Thymus (tissue), 14 donors: Measurements from ENCODE around the gene CISH. TPM values are rescaled to one million over a fixed set of nuclear protein-coding genes. Genes with fewer than 3 reads are reported as not detected.

ENCODE experiments used
- DNase-seq, 9 donors: peaks; one replicate each; pipeline ENCODE4 v3.0.0-alpha.2; 2013; ENCODE audit warnings: low spot score in 9 of 9, low read depth in 6 of 9, missing footprints in 1 of 9
- H3K27ac ChIP-seq, 2 donors: one replicate each; pipeline ENCODE4 v1.5.1; 2013; ENCODE audit warnings: control low read depth in 1 of 2, low read depth in 1 of 2, low read length in 1 of 2, mild to moderate bottlenecking in 1 of 2, moderate library complexity in 1 of 2
- H3K27me3 ChIP-seq, 2 donors: one replicate each; pipeline ENCODE4 v1.5.1; 2013; ENCODE audit warnings: low read length in 1 of 2; ENCODE audit not compliant: control insufficient read depth in 2 of 2, insufficient read depth in 1 of 2
- H3K36me3 ChIP-seq, 2 donors: one replicate each; pipeline ENCODE4 v1.5.1; 2013; ENCODE audit warnings: low read length in 1 of 2, mild to moderate bottlenecking in 1 of 2, moderate library complexity in 1 of 2; ENCODE audit not compliant: control insufficient read depth in 2 of 2, insufficient read depth in 2 of 2
- H3K4me1 ChIP-seq, 2 donors: one replicate each; pipeline ENCODE4 v1.5.1; 2013; ENCODE audit warnings: low read length in 2 of 2; ENCODE audit not compliant: control insufficient read depth in 2 of 2, insufficient read depth in 2 of 2
- H3K4me3 ChIP-seq, 2 donors: one replicate each; pipeline ENCODE4 v1.5.1; 2013; ENCODE audit warnings: low read length in 2 of 2, control low read depth in 1 of 2, mild to moderate bottlenecking in 1 of 2
- H3K9me3 ChIP-seq, 2 donors: one replicate each; pipeline ENCODE4 v1.5.1; 2013; ENCODE audit warnings: low read length in 1 of 2, mild to moderate bottlenecking in 1 of 2; ENCODE audit not compliant: control insufficient read depth in 2 of 2, insufficient read depth in 1 of 2
- WGBS: extraction: QIAGEN DNeasy Blood & Tissue Kit; methylation state at CpG from one replicate; pipeline ENCODE4 v1.1.7; 2013; 5-methylcytosine and 5-hydroxymethylcytosine counted together
- long read RNA-seq, 10 donors: transcript quantifications; one replicate each; lab custom pipeline, GENCODE V29; 2026
- polyA plus RNA-seq: library from polyadenylated mRNA; stranded (reverse); fragments of 200-250 nt; gene quantifications from one replicate; pipeline ENCODE4 v1.2.3, GENCODE V29; 2013
- total RNA-seq: library from RNA; stranded (reverse); fragments of 120-200 nt; gene quantifications from one replicate; pipeline ENCODE4 v1.2.4, GENCODE V29; 2013
- donor health status: healthy.

The CISH gene
- total RNA-seq (10.2 TPM), polyA plus RNA-seq (7.0 TPM)
- long read RNA-seq, donor 1, full-length matches to known transcripts, result 2 of 2 reads
- long read RNA-seq, donor 1, partial matches to known transcripts, result 0 of 2 reads
- long read RNA-seq, donor 1, other reads (novel, unspliced or antisense), result 0 of 2 reads
- long read RNA-seq, donor 2, full-length matches to known transcripts, result 25 of 330 reads
- long read RNA-seq, donor 2, partial matches to known transcripts, result 241 of 330 reads
- long read RNA-seq, donor 2, other reads (novel, unspliced or antisense), result 64 of 330 reads
- long read RNA-seq, donor 3, full-length matches to known transcripts, result 18 of 18 reads
- long read RNA-seq, donor 3, partial matches to known transcripts, result 0 of 18 reads
- long read RNA-seq, donor 3, other reads (novel, unspliced or antisense), result 0 of 18 reads
- long read RNA-seq, donor 4, full-length matches to known transcripts, result 19 of 19 reads
- long read RNA-seq, donor 4, partial matches to known transcripts, result 0 of 19 reads
- long read RNA-seq, donor 4, other reads (novel, unspliced or antisense), result 0 of 19 reads
- long read RNA-seq, donor 5, full-length matches to known transcripts, result 29 of 29 reads
- long read RNA-seq, donor 5, partial matches to known transcripts, result 0 of 29 reads
- long read RNA-seq, donor 5, other reads (novel, unspliced or antisense), result 0 of 29 reads
- long read RNA-seq, donor 6, transcript CISH-201 (3 exons, 2,043 nt), result major isoform, 7 of 19 reads
- long read RNA-seq, donor 6, partial matches to known transcripts, result 12 of 19 reads
- long read RNA-seq, donor 6, other reads (novel, unspliced or antisense), result 0 of 19 reads
- long read RNA-seq, donor 7, full-length matches to known transcripts, result 5 of 5 reads
- long read RNA-seq, donor 7, partial matches to known transcripts, result 0 of 5 reads
- long read RNA-seq, donor 7, other reads (novel, unspliced or antisense), result 0 of 5 reads
- long read RNA-seq, donor 8, full-length matches to known transcripts, result 9 of 9 reads
- long read RNA-seq, donor 8, partial matches to known transcripts, result 0 of 9 reads
- long read RNA-seq, donor 8, other reads (novel, unspliced or antisense), result 0 of 9 reads
- long read RNA-seq, donor 9, full-length matches to known transcripts, result 11 of 11 reads
- long read RNA-seq, donor 9, partial matches to known transcripts, result 0 of 11 reads
- long read RNA-seq, donor 9, other reads (novel, unspliced or antisense), result 0 of 11 reads
- long read RNA-seq, donor 10, full-length matches to known transcripts, result 14 of 14 reads
- long read RNA-seq, donor 10, partial matches to known transcripts, result 0 of 14 reads
- long read RNA-seq, donor 10, other reads (novel, unspliced or antisense), result 0 of 14 reads

GRCh38 chr3:50611464-50612233 is at the start of gene CISH:
TSS of gene CISH (minus strand) at chr3:50611774. CDS start at chr3:50611650, 124 bp downstream.
- Histone ChIP-seq H3K27me3 (peaks cover 0 to 26% of the 10 kb centered on the region in 2 donors), H3K27ac (peak within 1 kb of the TSS; percentile 67 to 75), H3K9me3 (no peaks in the 10 kb centered on the region), H3K36me3 (peaks cover 0 to 28% of the 10 kb centered on the region in 2 donors), H3K4me3 (peak within 1 kb of the TSS; percentile 63 to 77), H3K4me1 (peaks cover 15 to 76% of the 10 kb centered on the region in 2 donors)
- under 1% methylated on average over 75 of the region's 75 CpGs for WGBS
- peak in 8 of 9 donors; percentile 64 to 95 (median 84) for DNase-seq

GRCh38 chr3:50660386-50660785 is 48.8 kb upstream of the CISH start:
- peaks cover 0 to under 1% of the 10 kb centered on the region in 2 donors for H3K4me1 ChIP-seq
- no peaks in the 10 kb centered on the region for H3K27me3 ChIP-seq
- no peak for DNase-seq
- H3K9me3 ChIP-seq, result no peaks in the 10 kb centered on the region
- H3K4me3 ChIP-seq, result no peak overlapping the region
- H3K36me3 ChIP-seq, result no peaks in the 10 kb centered on the region
- 98% methylated on average over 10 of the region's 10 CpGs for WGBS
- no peak overlapping the region for H3K27ac ChIP-seq

GRCh38 chr3:50658831-50659230 is 47.3 kb upstream of the CISH start:
- Histone ChIP-seq H3K27me3 (no peaks in the 10 kb centered on the region), H3K36me3 (no peaks in the 10 kb centered on the region), H3K4me1 (peaks cover 0 to 5% of the 10 kb centered on the region in 2 donors), H3K27ac (no peak overlapping the region), H3K4me3 (no peak overlapping the region), H3K9me3 (no peaks in the 10 kb centered on the region)
- no peak for DNase-seq
- whole genome bisulfite sequencing, result 82% methylated on average over 3 of the region's 3 CpGs

GRCh38 chr3:50658416-50658815 is 46.8 kb upstream of the CISH start:
- H3K4me3 ChIP-seq, result no peak overlapping the region
- no peaks in the 10 kb centered on the region for H3K27me3 ChIP-seq
- H3K9me3 ChIP-seq, result no peaks in the 10 kb centered on the region
- no peak overlapping the region for H3K27ac ChIP-seq
- H3K36me3 ChIP-seq, result no peaks in the 10 kb centered on the region
- peaks cover 0 to 5% of the 10 kb centered on the region in 2 donors for H3K4me1 ChIP-seq
- 95% methylated on average over 6 of the region's 6 CpGs for WGBS
- DNase-seq, result no peak

- H3K27ac ChIP-seq, result no peak overlapping the region
- no peak for DNase-seq
- no peaks in the 10 kb centered on the region for H3K9me3 ChIP-seq
- no peaks in the 10 kb centered on the region for H3K27me3 ChIP-seq
- peaks cover 0 to 5% of the 10 kb centered on the region in 2 donors for H3K4me1 ChIP-seq
- 96% methylated on average over 3 of the region's 3 CpGs for WGBS
- no peaks in the 10 kb centered on the region for H3K36me3 ChIP-seq
- no peak overlapping the region for H3K4me3 ChIP-seq
Observed at GRCh38 chr3:50657816-50658215, 46.2 kb upstream of the CISH start.

- H3K27me3 ChIP-seq, result no peaks in the 10 kb centered on the region
- WGBS, result 85% methylated on average over 5 of the region's 5 CpGs
- H3K4me3 ChIP-seq, result no peak overlapping the region
- H3K36me3 ChIP-seq, result no peaks in the 10 kb centered on the region
- peaks cover 0 to 5% of the 10 kb centered on the region in 2 donors for H3K4me1 ChIP-seq
- no peak overlapping the region for H3K27ac ChIP-seq
- no peaks in the 10 kb centered on the region for H3K9me3 ChIP-seq
- no peak for DNase-seq
Observed at GRCh38 chr3:50657407-50657806, 45.8 kb upstream of the CISH start.

- Histone ChIP-seq H3K4me3 (no peak overlapping the region), H3K36me3 (no peaks in the 10 kb centered on the region), H3K9me3 (no peaks in the 10 kb centered on the region), H3K4me1 (peaks cover 0 to 5% of the 10 kb centered on the region in 2 donors), H3K27ac (no peak overlapping the region), H3K27me3 (no peaks in the 10 kb centered on the region)
- DNase-seq, result no peak
- WGBS, result 77% methylated on average over 8 of the region's 8 CpGs
Observed at GRCh38 chr3:50656417-50657195, 45.0 kb upstream of the CISH start.
